PC-9 (cell line): ENCODE data around the gene LRRC4C.

Experiments used
- CTCF ChIP-seq: fragments of 200-600 bp; sonication (generic); conservative IDR thresholded peaks from 2 replicates; pipeline ENCODE4 v1.6.1; 2017; ENCODE audit warnings: mixed run types, antibody characterized with exemption, mild to moderate bottlenecking, moderate library complexity
- EZH2 ChIP-seq: fragments of 200-600 bp; sonication (generic); IDR thresholded peaks from 2 replicates; pipeline ENCODE4 v1.8.0; 2017; ENCODE audit warnings: antibody characterized with exemption, low read depth

DNA sequence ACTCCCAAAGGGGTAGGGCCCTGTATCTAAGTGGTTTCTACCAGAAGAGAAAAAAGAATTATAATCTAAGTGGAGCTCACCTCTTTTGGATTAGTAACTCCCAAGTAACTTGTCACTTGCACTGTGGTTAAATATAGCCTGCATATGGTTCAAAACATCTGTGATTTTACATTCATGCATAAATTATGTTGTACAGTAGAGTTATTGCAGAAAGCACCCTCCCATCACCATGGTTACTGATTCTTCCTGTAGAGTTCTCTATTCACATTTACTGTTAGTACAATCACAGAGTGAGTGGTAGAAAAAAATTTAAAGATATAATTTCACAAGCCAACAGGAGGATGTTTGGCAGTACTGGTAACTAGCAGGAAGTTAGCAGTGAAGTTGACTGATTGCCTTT, 80.4 kb downstream of the LRRC4C start:
- TF ChIP-seq CTCF (no peak), EZH2 (no peak)
